Neural progenitor cell (in vitro differentiated cells): ENCODE data around the gene GOPC. TPM values are rescaled to one million over a fixed set of nuclear protein-coding genes. Genes with fewer than 3 reads are reported as not detected.

Source experiments
- DNase-seq: peaks from one replicate; pipeline ENCODE4 v3.0.0-alpha.2; 2016; ENCODE audit warnings: low spot score
- H2AFZ ChIP-seq: fragments of 200-600 bp; sonication (generic); replicated peaks from 2 replicates; pipeline ENCODE4 v1.6.1; 2016; ENCODE audit warnings: antibody characterized with exemption
- H3F3A ChIP-seq: fragments of 200-600 bp; sonication (generic); 2 replicates; pipeline ENCODE4 v1.6.1; 2016; ENCODE audit warnings: antibody characterized with exemption, low read depth
- H3K27ac ChIP-seq: fragments of 200-600 bp; sonication (generic); 2 replicates; pipeline ENCODE4 v1.5.1; 2016; ENCODE audit warnings: mild to moderate bottlenecking
- H3K27me3 ChIP-seq: fragments of 200-600 bp; sonication (generic); 2 replicates; pipeline ENCODE4 v1.6.1; 2016; ENCODE audit warnings: mild to moderate bottlenecking, moderate library complexity
- H3K36me3 ChIP-seq: fragments of 200-600 bp; sonication (generic); 2 replicates; pipeline ENCODE4 v1.5.1; 2016
- H3K4me1 ChIP-seq: fragments of 200-600 bp; sonication (generic); 2 replicates; pipeline ENCODE4 v1.6.1; 2016; ENCODE audit warnings: mixed run types
- H3K4me2 ChIP-seq: fragments of 200-600 bp; sonication (generic); 2 replicates; pipeline ENCODE4 v1.6.1; 2016
- H3K4me3 ChIP-seq: fragments of 200-600 bp; sonication (generic); 2 replicates; pipeline ENCODE4 v1.5.1; 2016
- H3K79me2 ChIP-seq: fragments of 200-600 bp; sonication (generic); 2 replicates; pipeline ENCODE4 v1.6.1; 2016; ENCODE audit warnings: low read depth
- H3K9ac ChIP-seq: fragments of 200-600 bp; sonication (generic); 2 replicates; pipeline ENCODE4 v1.6.1; 2016
- H3K9me3 ChIP-seq: fragments of 200-600 bp; sonication (generic); 2 replicates; pipeline ENCODE4 v1.5.1; 2016; ENCODE audit warnings: low read depth
- H4K20me1 ChIP-seq: fragments of 200-600 bp; sonication (generic); 2 replicates; pipeline ENCODE4 v1.6.1; 2016; ENCODE audit warnings: low read depth
- H3K27ac Mint-ChIP-seq: 3 replicates; pipeline ENCODE4 v1.8.0; 2021; ENCODE audit warnings: mixed read lengths
- H3K27me3 Mint-ChIP-seq: 2 replicates; pipeline ENCODE4 v1.8.0; 2022; ENCODE audit warnings: low read depth, mild to moderate bottlenecking, inconsistent platforms, moderate library complexity, mixed read lengths; ENCODE audit not compliant: insufficient read depth
- H3K36me3 Mint-ChIP-seq: 3 replicates; pipeline ENCODE4 v1.8.0; 2021; ENCODE audit warnings: mixed read lengths
- H3K4me1 Mint-ChIP-seq: 3 replicates; pipeline ENCODE4 v1.8.0; 2021; ENCODE audit warnings: mixed read lengths
- H3K4me3 Mint-ChIP-seq: 3 replicates; pipeline ENCODE4 v1.8.0; 2021; ENCODE audit warnings: mild to moderate bottlenecking, moderate library complexity, mixed read lengths
- H3K9me3 Mint-ChIP-seq: 3 replicates; pipeline ENCODE4 v1.8.0; 2020; ENCODE audit warnings: mixed read lengths
- CTCF ChIP-seq: fragments of 200-600 bp; sonication (generic); IDR thresholded peaks from 2 replicates; pipeline ENCODE4 v1.5.1; 2017; ENCODE audit warnings: antibody characterized with exemption, mild to moderate bottlenecking
- EZH2 ChIP-seq: fragments of 200-600 bp; sonication (generic); IDR thresholded peaks from 2 replicates; pipeline ENCODE4 v1.6.1; 2017; ENCODE audit warnings: antibody characterized with exemption, mild to moderate bottlenecking, moderate library complexity
- EZH2phosphoT487 ChIP-seq: fragments of 200-600 bp; sonication (generic); IDR thresholded peaks from 2 replicates; pipeline ENCODE4 v1.6.1; 2017; ENCODE audit warnings: antibody characterized with exemption
- total RNA-seq: library from RNA; depleted of rRNA; stranded (reverse); fragments of >200 nt; gene quantifications from 2 replicates; pipeline ENCODE4 v1.2.3, GENCODE V29; 2015; ENCODE audit warnings: low replicate concordance

The GOPC gene
- total RNA-seq, 1 donor from 2014 or later, result 39.2 TPM

- Histone ChIP-seq H3K9me3 (no peaks in the 10 kb centered on the region), H3K9ac (no peak overlapping the region), H3K4me2 (no peak overlapping the region), H3K4me3 (no peak overlapping the region), H3K36me3 (no peaks in the 10 kb centered on the region), H3F3A (peaks cover 12% of the 10 kb centered on the region), H2AFZ (no peak overlapping the region), H3K4me1 (peaks cover 15% of the 10 kb centered on the region), H3K79me2 (no peaks in the 10 kb centered on the region), H3K27ac (no peak overlapping the region), H3K27me3 (no peaks in the 10 kb centered on the region), H4K20me1 (no peaks in the 10 kb centered on the region)
- Mint-ChIP-seq H3K9me3 (no peaks in the 10 kb centered on the region), H3K36me3 (no peaks in the 10 kb centered on the region), H3K4me1 (no peaks in the 10 kb centered on the region), H3K27ac (no peak overlapping the region), H3K27me3 (no peaks in the 10 kb centered on the region), H3K4me3 (no peak overlapping the region)
- no peak for DNase-seq
- TF ChIP-seq CTCF (no peak), EZH2phosphoT487 (no peak), EZH2 (no peak)
These were observed 52.2 kb downstream of the GOPC start for GRCh38 chr6:117550078-117550600.

GRCh38 chr6:117549611-117550010 lies 52.7 kb downstream of the GOPC start:
- peaks cover 12% of the 10 kb centered on the region for H3F3A ChIP-seq
- no peak overlapping the region for H3K4me2 ChIP-seq
- H2AFZ ChIP-seq, result no peak overlapping the region
- no peaks in the 10 kb centered on the region for H3K36me3 ChIP-seq
- H3K4me1 ChIP-seq, result peaks cover 15% of the 10 kb centered on the region
- no peaks in the 10 kb centered on the region for H4K20me1 ChIP-seq
- TF ChIP-seq EZH2, result no peak
- no peak for TF ChIP-seq CTCF
- no peak for TF ChIP-seq EZH2phosphoT487
- H3K79me2 ChIP-seq, result no peaks in the 10 kb centered on the region
- no peak overlapping the region for H3K4me3 ChIP-seq
- H3K9ac ChIP-seq, result no peak overlapping the region
- no peaks in the 10 kb centered on the region for H3K9me3 ChIP-seq
- Mint-ChIP-seq H3K4me1 (no peaks in the 10 kb centered on the region), H3K27me3 (no peaks in the 10 kb centered on the region), H3K27ac (no peak overlapping the region), H3K4me3 (no peak overlapping the region), H3K36me3 (no peaks in the 10 kb centered on the region), H3K9me3 (no peaks in the 10 kb centered on the region)
- DNase-seq, result no peak
- no peaks in the 10 kb centered on the region for H3K27me3 ChIP-seq
- H3K27ac ChIP-seq, result no peak overlapping the region

GRCh38 chr6:117548797-117549301 lies 53.5 kb downstream of the GOPC start:
- Histone ChIP-seq H3K4me3 (no peak overlapping the region), H3K27ac (no peak overlapping the region), H2AFZ (no peak overlapping the region), H3K4me2 (no peak overlapping the region), H4K20me1 (no peaks in the 10 kb centered on the region), H3K27me3 (no peaks in the 10 kb centered on the region), H3K9me3 (no peaks in the 10 kb centered on the region), H3K4me1 (peaks cover 15% of the 10 kb centered on the region), H3K36me3 (no peaks in the 10 kb centered on the region), H3K9ac (no peak overlapping the region), H3K79me2 (no peaks in the 10 kb centered on the region), H3F3A (peaks cover 12% of the 10 kb centered on the region)
- Mint-ChIP-seq H3K4me3 (no peak overlapping the region), H3K9me3 (no peaks in the 10 kb centered on the region), H3K4me1 (no peaks in the 10 kb centered on the region), H3K27ac (no peak overlapping the region), H3K36me3 (no peaks in the 10 kb centered on the region), H3K27me3 (no peaks in the 10 kb centered on the region)
- DNase-seq, result no peak
- TF ChIP-seq CTCF (no peak), EZH2 (no peak), EZH2phosphoT487 (no peak)
